GM12801 (cell line): ENCODE data around the gene THADA.

ENCODE experiments used
- CTCF ChIP-seq: IDR thresholded peaks from one replicate; pipeline ENCODE4 v1.5.1; 2011; ENCODE audit warnings: control low read depth; ENCODE audit not compliant: insufficient read length; ENCODE audit errors: extremely low read depth

The THADA gene

GRCh38 chr2:43218155-43218701 lies 377.6 kb downstream of the THADA start:
- TF ChIP-seq CTCF: no peak

GRCh38 chr2:43217228-43218154 lies 378.3 kb downstream of the THADA start:
- no peak for TF ChIP-seq CTCF

- TF ChIP-seq CTCF: no peak
Measured at GRCh38 chr2:43216629-43217028, 379.2 kb downstream of the THADA start.

- no peak for TF ChIP-seq CTCF
Measured at GRCh38 chr2:43215673-43216255, 380.1 kb downstream of the THADA start.

- no peak for TF ChIP-seq CTCF
Measured at GRCh38 chr2:43214253-43214652, 381.6 kb downstream of the THADA start.

GRCh38 chr2:43212931-43213330 lies 382.9 kb downstream of the THADA start:
- no peak for TF ChIP-seq CTCF

- TF ChIP-seq CTCF: no peak
Measured at GRCh38 chr2:43212216-43212835, 383.5 kb downstream of the THADA start.
